GM19467 (cell line): Measurements from ENCODE around the gene LMNTD1.
A peak's percentile ranks its signal among the peaks of the same experiment; 100 is the strongest.
"Not testable (repeated sequence)": the region's sequence is repeated elsewhere in the genome, so short reads cannot be mapped to it uniquely, and the experiment has no call there.

Source experiments
- ATAC-seq: cut with Tn5 transposase; IDR thresholded peaks from one replicate; pipeline ENCODE4 v1.9.1; 2021; ENCODE audit warnings: mild to moderate bottlenecking, moderate library complexity; ENCODE audit not compliant: unreplicated experiment

LMNTD1 gene

GRCh38 chr12:25493682-25494081 is 59.4 kb downstream of the LMNTD1 start:
- ATAC-seq, result no peak

DNA sequence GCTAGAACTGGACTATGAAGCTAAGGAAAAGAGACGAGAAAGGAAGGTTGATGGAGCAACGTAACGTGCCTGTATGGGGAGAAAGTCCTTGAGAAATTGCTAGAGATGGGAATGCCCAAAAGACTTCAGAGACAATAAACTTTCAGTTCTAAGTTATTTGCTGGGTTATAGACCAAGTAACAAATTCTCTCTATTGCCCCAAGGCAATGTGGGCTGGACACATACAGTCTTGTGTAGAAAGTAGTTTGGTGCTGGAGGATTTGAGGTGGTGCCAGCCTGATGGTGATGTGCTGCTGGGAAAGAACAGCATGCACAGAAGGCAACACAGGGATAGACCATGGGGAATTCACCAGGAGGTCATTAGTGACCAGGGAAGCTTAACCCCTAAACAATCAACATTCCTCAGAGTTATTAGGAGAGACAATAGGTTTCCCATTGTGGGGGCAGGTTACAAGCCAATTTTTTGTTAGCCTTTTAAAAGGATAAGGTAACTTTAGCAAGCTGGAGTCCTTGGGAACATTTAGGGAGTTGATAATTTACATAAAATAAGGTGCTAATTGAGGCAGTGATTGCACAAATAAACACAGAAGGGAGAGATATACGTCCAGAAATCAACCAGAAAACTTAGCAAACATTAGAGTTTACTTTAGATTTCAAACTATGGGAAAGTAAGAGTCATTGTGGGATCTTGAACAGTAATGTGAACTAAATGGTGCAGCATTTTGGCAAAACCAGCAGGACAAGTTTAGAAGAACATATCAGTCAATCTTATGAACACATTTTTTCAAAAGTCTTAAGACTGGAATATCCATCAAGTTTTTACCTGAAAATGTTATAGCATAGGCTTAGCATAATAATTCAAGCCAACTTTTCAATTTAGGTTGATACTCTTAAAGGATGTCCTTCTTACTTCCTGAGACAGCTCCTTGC is 61.4 kb downstream of the LMNTD1 start:
- no peak for ATAC-seq

GRCh38 chr12:25488956-25489870 is 63.9 kb downstream of the LMNTD1 start:
- not testable (repeated sequence) for ATAC-seq

DNA sequence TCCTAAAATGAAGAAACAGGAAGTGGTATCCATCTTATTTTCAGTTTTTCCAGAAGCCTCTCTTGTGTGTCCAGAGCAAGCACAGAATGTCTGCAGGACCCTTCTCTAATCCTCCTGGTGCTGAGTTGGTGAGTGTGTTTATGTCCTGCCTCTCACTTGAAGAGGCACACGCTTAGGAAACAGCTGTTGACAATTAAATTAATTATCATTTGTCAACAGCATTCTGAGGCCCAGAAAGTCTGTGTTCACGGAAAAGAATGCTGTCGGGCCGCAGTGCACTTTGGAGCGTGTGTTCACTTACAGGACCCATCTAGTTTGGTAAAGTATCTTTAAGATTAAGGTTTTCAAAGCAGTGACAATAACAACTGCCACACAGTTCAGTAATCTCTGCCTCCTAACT is 70.5 kb downstream of the LMNTD1 start:
- no peak for ATAC-seq

DNA sequence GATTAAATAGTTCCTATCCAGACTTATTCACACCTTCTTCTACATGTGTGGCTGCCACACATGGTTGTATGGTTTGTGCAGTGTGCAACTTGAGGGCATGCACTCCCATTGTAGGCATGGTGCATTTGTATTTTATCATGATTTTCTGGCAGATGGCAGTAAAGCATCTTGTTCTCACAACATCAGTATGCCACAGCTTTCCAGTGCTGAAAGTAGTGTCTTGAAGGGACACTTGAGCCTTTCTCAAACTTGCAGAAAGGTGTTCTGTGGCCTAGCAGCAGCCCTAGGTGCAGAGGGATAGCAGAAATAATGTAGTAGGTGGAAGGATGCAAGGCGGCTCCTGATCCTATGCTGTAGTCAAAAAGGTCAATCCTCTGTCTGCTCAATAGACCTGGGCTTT is 72.9 kb downstream of the LMNTD1 start:
- ATAC-seq, result no peak

GRCh38 chr12:25477217-25477616 is 75.9 kb downstream of the LMNTD1 start:
- no peak for ATAC-seq

- no peak for ATAC-seq
These were observed 80.6 kb downstream of the LMNTD1 start for GRCh38 chr12:25472453-25472852.

DNA sequence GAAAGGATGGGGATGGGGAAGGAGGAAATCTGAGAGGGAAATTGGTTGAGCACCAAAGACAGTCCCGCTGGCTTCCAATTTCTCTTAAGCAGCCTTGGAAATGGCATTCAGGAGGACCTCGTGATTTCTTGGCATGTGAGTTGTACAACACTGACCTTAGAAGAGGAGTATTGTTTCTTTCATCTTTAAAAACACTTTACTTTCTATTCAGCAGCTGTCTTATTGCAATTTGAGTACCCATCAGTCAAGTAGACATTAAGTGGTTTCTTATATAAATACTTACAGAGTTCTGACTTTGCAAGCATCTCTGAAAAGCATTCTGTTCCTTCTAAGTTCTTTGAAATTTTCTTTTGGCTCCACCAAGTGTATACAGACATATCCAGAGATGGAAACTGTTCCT is 83.2 kb downstream of the LMNTD1 start:
- ATAC-seq, result no peak

GRCh38 chr12:25469368-25469767 is 83.7 kb downstream of the LMNTD1 start:
- ATAC-seq, result no peak

DNA sequence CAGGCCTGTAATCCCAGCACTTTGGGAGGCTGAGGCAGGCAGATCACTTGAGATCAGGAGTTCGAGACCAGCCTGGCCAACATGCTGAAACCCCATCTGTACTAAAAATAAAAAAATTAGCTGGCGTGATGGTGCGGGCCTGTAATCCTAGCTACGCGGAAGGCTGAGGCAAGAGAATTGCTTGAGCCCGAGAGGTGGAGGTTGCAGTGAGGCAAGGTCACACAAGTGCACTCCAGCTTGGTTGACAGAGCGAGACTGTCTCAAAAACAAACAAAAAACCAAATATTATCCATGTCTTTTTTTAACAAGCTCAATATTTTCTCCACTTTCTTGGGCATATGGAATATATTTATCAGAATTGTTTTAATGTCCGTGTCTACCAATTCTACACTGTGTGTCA is 89.6 kb downstream of the LMNTD1 start:
- no peak for ATAC-seq

DNA sequence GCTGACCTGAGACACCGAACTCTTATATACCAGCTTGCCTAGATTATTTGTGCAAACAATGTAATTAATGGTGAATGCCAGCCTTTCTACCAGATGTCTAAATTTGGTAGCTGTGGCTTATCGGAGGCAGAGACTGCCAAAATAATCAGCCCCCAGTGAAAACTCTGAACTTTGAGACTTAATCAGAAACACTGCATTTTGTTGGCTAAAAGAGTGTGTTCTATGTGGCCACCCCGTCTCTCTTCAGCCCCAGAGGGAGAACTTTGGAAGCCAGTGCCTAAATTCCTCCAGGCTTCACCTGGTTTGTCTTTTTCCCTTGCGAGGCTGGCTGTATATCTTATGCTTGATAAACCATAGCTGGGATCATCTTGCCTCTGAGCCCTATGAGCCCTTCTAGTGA is 90.1 kb downstream of the LMNTD1 start:
- no peak for ATAC-seq

DNA sequence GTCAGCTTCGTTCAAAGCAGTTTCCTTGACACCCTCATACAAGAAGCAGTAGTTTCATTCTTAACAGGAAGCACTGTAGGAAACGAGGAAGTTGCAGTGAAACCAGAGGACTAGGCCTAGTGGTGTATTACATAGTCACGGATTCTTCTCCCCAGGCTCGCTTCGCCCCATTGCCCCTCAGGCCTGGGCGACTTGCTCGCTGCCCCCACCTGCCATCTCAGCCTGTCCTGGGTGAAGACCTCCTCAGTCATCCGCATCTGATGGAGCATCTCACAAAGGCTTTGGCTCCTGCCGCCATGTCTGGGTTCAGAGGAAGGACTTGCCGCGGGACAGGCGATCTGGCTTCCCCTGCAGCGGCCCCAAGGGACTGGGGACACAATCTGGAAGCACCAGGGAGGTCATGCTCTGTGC is 93.5 kb downstream of the LMNTD1 start:
- peak; percentile 95 for ATAC-seq

- ATAC-seq, result no peak
These were observed 95.0 kb downstream of the LMNTD1 start for GRCh38 chr12:25458047-25458552.

- no peak for ATAC-seq
These were observed 96.6 kb downstream of the LMNTD1 start for GRCh38 chr12:25456474-25456873.

DNA sequence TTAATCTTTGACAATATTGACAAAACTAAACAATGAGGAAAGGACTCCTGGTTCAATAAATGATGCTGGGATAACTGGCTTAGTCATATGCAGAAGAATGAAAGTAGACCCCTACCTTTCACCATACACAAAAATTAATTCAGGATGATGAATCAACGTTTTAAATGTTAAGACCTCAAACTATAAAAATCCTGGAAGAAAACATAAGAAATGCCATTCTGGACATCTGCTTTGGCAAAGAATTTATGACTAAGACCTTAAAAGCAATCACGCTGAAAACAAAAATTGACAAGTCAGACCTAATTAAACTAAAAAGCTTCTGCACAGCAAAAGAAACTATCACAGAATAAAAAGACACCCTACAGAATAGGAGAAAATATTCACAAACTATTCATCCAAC is 97.4 kb downstream of the LMNTD1 start:
- no peak for ATAC-seq

DNA sequence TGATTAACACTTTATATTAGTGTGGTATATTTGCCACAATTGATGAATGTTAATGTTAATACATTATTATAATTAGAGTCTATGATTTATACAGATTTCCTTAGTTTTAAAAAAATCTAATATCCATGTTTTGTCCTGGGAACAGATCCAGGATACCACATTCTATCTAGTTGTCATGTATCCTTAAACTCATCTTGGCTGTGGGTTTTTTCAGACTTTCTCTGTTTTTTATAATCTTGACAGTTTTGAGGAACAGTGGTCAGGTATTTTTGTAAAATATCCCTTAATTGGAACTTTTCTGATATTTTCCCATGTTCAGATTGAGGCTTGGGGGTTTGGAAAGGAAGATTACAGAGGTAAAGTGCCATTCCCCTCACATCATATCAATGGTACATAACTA is 104.1 kb downstream of the LMNTD1 start:
- ATAC-seq, result no peak

GRCh38 chr12:25447046-25447445 is 106.0 kb downstream of the LMNTD1 start:
- ATAC-seq, result no peak

GRCh38 chr12:25438638-25439037 is 114.4 kb downstream of the LMNTD1 start:
- ATAC-seq, result no peak

- peak; percentile 79 for ATAC-seq
These were observed 116.7 kb downstream of the LMNTD1 start for GRCh38 chr12:25436206-25437030.

- no peak for ATAC-seq
These were observed 117.7 kb downstream of the LMNTD1 start for GRCh38 chr12:25435431-25435830.

GRCh38 chr12:25434515-25434914 is 118.6 kb downstream of the LMNTD1 start:
- ATAC-seq, result no peak
